ENCODE measurements around the gene CRIM1.
"Not testable (repeated sequence)": the region's sequence is repeated elsewhere in the genome, so short reads cannot be mapped to it uniquely, and the experiment has no call there.

Gene CRIM1

GRCh38 chr2:36356990-36357846, 1.6 kb downstream of the CRIM1 start:
- Histone ChIP-seq H3K9me3 (ENCODE audit: low read length) (no peaks in the 10 kb centered on the region), H3K36me3 (ENCODE audit: insufficient read depth, low read length) (no peaks in the 10 kb centered on the region), H2AFZ (ENCODE audit: low read depth, low read length) (peak overlapping the region; percentile 96), H3K4me3 (ENCODE audit: low read length) (peak overlapping the region; percentile 49), H3K4me1 (ENCODE audit: insufficient read depth, low read length) (peaks cover 21% of the 10 kb centered on the region), H3K27me3 (ENCODE audit: insufficient read depth, low read length) (no peaks in the 10 kb centered on the region)

DNA sequence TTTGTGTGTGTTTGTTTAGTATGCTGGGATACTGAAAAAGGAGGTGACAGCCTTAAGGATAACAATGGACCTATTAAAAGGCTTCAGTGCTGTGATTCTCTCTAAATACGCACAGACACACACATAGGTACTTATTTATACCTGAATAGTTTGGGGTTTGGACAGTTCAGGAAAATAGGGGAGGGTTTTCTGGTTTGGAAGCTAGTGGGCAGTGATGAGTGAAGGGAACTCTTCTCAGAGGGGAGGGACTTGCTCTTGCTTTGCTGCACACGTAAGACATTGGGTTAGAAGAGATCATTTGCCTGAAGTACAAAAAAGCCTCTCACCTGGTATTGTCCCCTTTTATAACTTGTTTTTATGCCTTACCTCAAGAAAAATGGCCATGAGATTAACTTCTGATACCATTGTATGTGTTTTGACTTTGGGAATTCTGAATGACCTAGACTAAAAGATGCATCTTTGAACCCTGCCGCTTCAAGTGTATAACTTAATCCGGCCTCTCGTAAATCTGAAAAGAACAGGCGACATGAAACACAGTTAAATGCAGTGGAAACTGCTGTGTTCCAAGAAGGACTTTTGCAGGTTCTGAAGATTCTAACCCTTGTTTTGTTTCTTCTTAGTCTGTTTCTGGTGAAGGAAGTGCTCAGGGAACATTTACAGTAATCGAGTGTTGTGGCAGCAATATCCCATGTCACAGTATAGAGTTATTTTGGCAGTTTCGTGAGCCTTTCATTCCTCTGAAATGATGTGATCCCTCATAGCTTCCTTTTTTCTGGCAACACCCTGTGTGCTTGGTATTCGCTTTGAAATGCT, 2.5 kb downstream of the CRIM1 start:
- Histone ChIP-seq H3K36me3 (ENCODE audit: insufficient read depth, low read length) (no peaks in the 10 kb centered on the region), H3K4me1 (ENCODE audit: insufficient read depth, low read length) (peaks cover 21% of the 10 kb centered on the region), H3K9me3 (ENCODE audit: low read length) (no peaks in the 10 kb centered on the region), H3K4me3 (ENCODE audit: low read length) (peak overlapping the region; percentile 49), H3K27me3 (ENCODE audit: insufficient read depth, low read length) (no peaks in the 10 kb centered on the region), H2AFZ (ENCODE audit: low read depth, low read length) (peak overlapping the region; percentile 96)

DNA sequence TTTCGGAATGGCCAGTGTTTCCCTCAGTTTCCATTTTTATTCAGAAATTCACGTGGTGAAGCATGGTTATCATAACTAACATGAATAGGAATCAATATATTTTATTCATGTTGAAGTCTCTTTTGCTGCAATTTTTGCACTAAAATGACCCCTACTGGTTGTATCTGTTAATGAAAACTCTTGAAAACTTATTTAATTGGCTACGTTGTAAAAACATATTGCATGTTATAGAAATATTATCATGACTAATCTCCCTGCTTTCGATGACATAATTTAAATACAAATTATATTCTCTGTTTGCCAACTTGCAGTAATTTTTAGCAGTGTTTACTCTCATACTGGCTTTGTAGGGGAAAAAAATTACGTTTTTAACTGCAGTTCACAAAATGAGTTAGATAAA, 3.5 kb downstream of the CRIM1 start:
- H3K4me3 ChIP-seq (ENCODE audit: low read length), result no peak overlapping the region
- H2AFZ ChIP-seq (ENCODE audit: low read depth, low read length), result no peak overlapping the region
- H3K4me1 ChIP-seq (ENCODE audit: insufficient read depth, low read length), result peaks cover 21% of the 10 kb centered on the region
- H3K36me3 ChIP-seq (ENCODE audit: insufficient read depth, low read length), result no peaks in the 10 kb centered on the region
- H3K9me3 ChIP-seq (ENCODE audit: low read length), result no peaks in the 10 kb centered on the region
- no peaks in the 10 kb centered on the region for H3K27me3 ChIP-seq (ENCODE audit: insufficient read depth, low read length)

DNA sequence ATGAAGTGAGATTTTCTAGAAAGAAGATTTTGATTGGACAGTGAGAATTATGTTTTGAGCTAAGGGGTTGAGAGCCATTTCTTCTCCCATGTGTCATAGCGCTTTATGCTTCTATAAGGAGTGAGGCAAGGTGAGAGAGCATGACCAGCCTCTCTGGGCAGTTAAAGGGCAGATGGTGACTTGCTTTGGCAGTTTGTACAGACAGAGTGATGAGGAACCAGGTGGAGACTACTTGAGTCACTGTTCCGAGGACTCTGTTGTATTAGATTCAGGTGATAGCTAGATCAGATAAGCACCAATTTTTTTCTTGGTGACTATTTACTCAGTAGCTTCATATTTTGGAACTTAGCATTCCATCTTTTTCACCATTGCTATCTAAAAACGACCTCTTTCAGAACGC, 4.5 kb downstream of the CRIM1 start:
- H2AFZ ChIP-seq (ENCODE audit: low read depth, low read length), result no peak overlapping the region
- H3K27me3 ChIP-seq (ENCODE audit: insufficient read depth, low read length), result no peaks in the 10 kb centered on the region
- H3K4me1 ChIP-seq (ENCODE audit: insufficient read depth, low read length), result peaks cover 18% of the 10 kb centered on the region
- H3K36me3 ChIP-seq (ENCODE audit: insufficient read depth, low read length), result no peaks in the 10 kb centered on the region
- H3K4me3 ChIP-seq (ENCODE audit: low read length), result no peak overlapping the region
- no peaks in the 10 kb centered on the region for H3K9me3 ChIP-seq (ENCODE audit: low read length)

DNA sequence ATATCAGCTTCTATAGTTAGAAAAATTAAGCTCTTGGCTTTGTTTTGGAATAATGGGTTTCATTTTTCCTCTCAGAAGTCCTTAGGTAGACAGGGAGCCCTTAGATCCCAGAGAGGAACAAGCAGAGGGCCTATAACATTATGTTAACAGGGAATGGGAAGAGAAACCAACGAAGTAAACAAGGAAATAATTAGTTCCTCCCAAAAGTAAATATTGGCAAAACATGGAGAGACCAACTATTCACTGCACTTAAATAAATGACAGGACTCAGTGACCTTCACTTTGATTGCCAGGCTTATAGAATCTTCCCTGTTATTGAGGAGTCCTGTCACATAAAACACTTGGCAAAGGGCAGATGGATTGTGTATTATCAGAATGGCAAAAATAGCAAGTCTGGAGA, 5.3 kb downstream of the CRIM1 start:
- no peak overlapping the region for H2AFZ ChIP-seq (ENCODE audit: low read depth, low read length)
- no peaks in the 10 kb centered on the region for H3K36me3 ChIP-seq (ENCODE audit: insufficient read depth, low read length)
- H3K4me3 ChIP-seq (ENCODE audit: low read length), result no peak overlapping the region
- H3K4me1 ChIP-seq (ENCODE audit: insufficient read depth, low read length), result peaks cover 18% of the 10 kb centered on the region
- H3K9me3 ChIP-seq (ENCODE audit: low read length), result no peaks in the 10 kb centered on the region
- no peaks in the 10 kb centered on the region for H3K27me3 ChIP-seq (ENCODE audit: insufficient read depth, low read length)

- Histone ChIP-seq H3K4me1 (ENCODE audit: insufficient read depth, low read length) (peaks cover 18% of the 10 kb centered on the region), H3K36me3 (ENCODE audit: insufficient read depth, low read length) (no peaks in the 10 kb centered on the region), H2AFZ (ENCODE audit: low read depth, low read length) (no peak overlapping the region), H3K4me3 (ENCODE audit: low read length) (no peak overlapping the region), H3K27me3 (ENCODE audit: insufficient read depth, low read length) (no peaks in the 10 kb centered on the region), H3K9me3 (ENCODE audit: low read length) (no peaks in the 10 kb centered on the region)
Observed at GRCh38 chr2:36361396-36361795, 5.8 kb downstream of the CRIM1 start.

GRCh38 chr2:36362291-36362690, 6.7 kb downstream of the CRIM1 start:
- Histone ChIP-seq H3K36me3 (ENCODE audit: insufficient read depth, low read length) (no peaks in the 10 kb centered on the region), H3K9me3 (ENCODE audit: low read length) (no peaks in the 10 kb centered on the region), H3K27me3 (ENCODE audit: insufficient read depth, low read length) (no peaks in the 10 kb centered on the region), H2AFZ (ENCODE audit: low read depth, low read length) (no peak overlapping the region), H3K4me1 (ENCODE audit: insufficient read depth, low read length) (peaks cover 14% of the 10 kb centered on the region), H3K4me3 (ENCODE audit: low read length) (no peak overlapping the region)

DNA sequence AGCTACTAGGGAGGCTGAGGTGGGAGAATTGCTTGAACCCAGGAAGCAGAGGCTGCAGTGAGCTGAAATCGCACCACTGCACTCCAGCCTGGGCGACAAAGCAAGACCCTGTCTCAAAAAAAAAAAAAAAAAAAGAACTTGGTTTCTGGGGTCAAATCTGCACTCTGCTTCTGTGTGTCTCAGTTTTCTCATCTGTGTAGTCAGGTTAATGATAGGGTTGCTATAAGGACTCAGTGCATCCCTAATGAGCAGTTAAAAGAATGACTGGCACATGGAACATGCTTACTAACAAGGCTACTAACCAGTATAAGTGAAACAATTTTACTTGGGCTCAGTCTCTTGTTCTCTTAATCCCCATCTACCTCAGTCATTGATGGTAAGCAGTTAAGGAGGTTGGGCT, 7.5 kb downstream of the CRIM1 start:
- H3K9me3 ChIP-seq (ENCODE audit: low read length); H3K36me3 ChIP-seq (ENCODE audit: insufficient read depth, low read length); H3K4me3 ChIP-seq (ENCODE audit: low read length); H3K27me3 ChIP-seq (ENCODE audit: insufficient read depth, low read length); H2AFZ ChIP-seq (ENCODE audit: low read depth, low read length): not testable (repeated sequence)
- H3K4me1 ChIP-seq (ENCODE audit: insufficient read depth, low read length), result peaks cover 14% of the 10 kb centered on the region

- no peaks in the 10 kb centered on the region for H3K27me3 ChIP-seq (ENCODE audit: insufficient read depth, low read length)
- no peak overlapping the region for H2AFZ ChIP-seq (ENCODE audit: low read depth, low read length)
- H3K9me3 ChIP-seq (ENCODE audit: low read length), result no peaks in the 10 kb centered on the region
- no peak overlapping the region for H3K4me3 ChIP-seq (ENCODE audit: low read length)
- H3K4me1 ChIP-seq (ENCODE audit: insufficient read depth, low read length), result peaks cover 21% of the 10 kb centered on the region
- no peaks in the 10 kb centered on the region for H3K36me3 ChIP-seq (ENCODE audit: insufficient read depth, low read length)
Observed at GRCh38 chr2:36366491-36367120, 11.0 kb downstream of the CRIM1 start.

GRCh38 chr2:36367486-36367885, 11.9 kb downstream of the CRIM1 start:
- H2AFZ ChIP-seq (ENCODE audit: low read depth, low read length), result no peak overlapping the region
- no peaks in the 10 kb centered on the region for H3K27me3 ChIP-seq (ENCODE audit: insufficient read depth, low read length)
- no peak overlapping the region for H3K4me3 ChIP-seq (ENCODE audit: low read length)
- no peaks in the 10 kb centered on the region for H3K36me3 ChIP-seq (ENCODE audit: insufficient read depth, low read length)
- peaks cover 21% of the 10 kb centered on the region for H3K4me1 ChIP-seq (ENCODE audit: insufficient read depth, low read length)
- H3K9me3 ChIP-seq (ENCODE audit: low read length), result no peaks in the 10 kb centered on the region

- Histone ChIP-seq H2AFZ (ENCODE audit: low read depth, low read length) (no peak overlapping the region), H3K9me3 (ENCODE audit: low read length) (no peaks in the 10 kb centered on the region), H3K4me3 (ENCODE audit: low read length) (no peak overlapping the region), H3K4me1 (ENCODE audit: insufficient read depth, low read length) (peaks cover 21% of the 10 kb centered on the region), H3K27me3 (ENCODE audit: insufficient read depth, low read length) (no peaks in the 10 kb centered on the region), H3K36me3 (ENCODE audit: insufficient read depth, low read length) (no peaks in the 10 kb centered on the region)
Observed at GRCh38 chr2:36367895-36368353, 12.3 kb downstream of the CRIM1 start.

DNA sequence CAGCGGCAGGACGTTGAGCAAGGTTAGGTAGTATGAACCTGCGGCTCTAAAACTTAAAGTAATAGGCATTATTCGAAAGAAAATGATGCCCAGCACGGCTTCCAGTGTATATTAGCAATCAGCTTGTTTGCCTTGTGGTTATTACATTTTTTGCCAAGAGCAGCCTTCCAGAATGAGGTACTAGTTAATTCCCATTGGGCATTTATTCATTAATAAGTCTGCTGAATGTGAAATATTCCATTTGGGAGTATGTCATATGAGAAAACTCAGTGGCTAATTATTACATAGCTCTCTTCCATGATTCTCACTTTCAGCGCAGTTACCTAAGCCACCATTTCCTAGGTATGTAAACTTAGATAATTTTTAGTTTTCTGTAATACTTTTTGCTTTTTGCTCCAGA, 12.9 kb downstream of the CRIM1 start:
- Histone ChIP-seq H3K4me3 (ENCODE audit: low read length) (no peak overlapping the region), H3K27me3 (ENCODE audit: insufficient read depth, low read length) (no peaks in the 10 kb centered on the region), H3K4me1 (ENCODE audit: insufficient read depth, low read length) (peaks cover 21% of the 10 kb centered on the region), H3K9me3 (ENCODE audit: low read length) (no peaks in the 10 kb centered on the region), H3K36me3 (ENCODE audit: insufficient read depth, low read length) (no peaks in the 10 kb centered on the region), H2AFZ (ENCODE audit: low read depth, low read length) (no peak overlapping the region)

DNA sequence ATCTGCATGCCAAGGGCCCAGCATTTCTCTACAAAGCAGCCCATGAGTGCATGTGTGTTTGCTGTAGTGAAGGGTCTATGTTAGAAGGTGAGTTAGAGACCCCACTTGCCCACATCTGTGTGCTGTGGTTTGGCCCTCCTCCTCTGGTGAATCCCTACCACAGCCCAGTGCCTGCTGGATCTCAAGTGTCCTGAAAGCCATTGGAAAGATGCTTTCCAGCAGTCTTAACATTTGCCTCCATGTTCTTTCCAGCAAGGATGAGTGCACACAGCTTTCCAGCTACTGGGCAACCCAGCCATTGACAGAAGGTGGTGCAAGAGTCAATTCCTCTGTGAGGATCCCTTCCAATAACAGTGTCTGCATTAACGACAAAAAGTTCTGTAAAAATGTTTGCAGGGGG, 13.6 kb downstream of the CRIM1 start:
- Histone ChIP-seq H3K4me3 (ENCODE audit: low read length) (no peak overlapping the region), H2AFZ (ENCODE audit: low read depth, low read length) (no peak overlapping the region), H3K27me3 (ENCODE audit: insufficient read depth, low read length) (no peaks in the 10 kb centered on the region), H3K36me3 (ENCODE audit: insufficient read depth, low read length) (no peaks in the 10 kb centered on the region), H3K9me3 (ENCODE audit: low read length) (no peaks in the 10 kb centered on the region), H3K4me1 (ENCODE audit: insufficient read depth, low read length) (peaks cover 21% of the 10 kb centered on the region)
